HCEC 1CT (cell line): ENCODE results near the gene MAP4K1.

ENCODE experiments used
- DNase-seq: peaks from one replicate; pipeline ENCODE4 v3.0.0-alpha.2; 2017

MAP4K1 gene

GRCh38 chr19:38542040-38542439 is 75.7 kb downstream of the MAP4K1 start:
- DNase-seq = no peak

GRCh38 chr19:38539751-38540150 is 78.0 kb downstream of the MAP4K1 start:
- DNase-seq = no peak

- DNase-seq = no peak
Observed at GRCh38 chr19:38538793-38539528, 78.8 kb downstream of the MAP4K1 start.

- DNase-seq = no peak
Observed at GRCh38 chr19:38538386-38538785, 79.4 kb downstream of the MAP4K1 start.
